GM21423 (cell line): Measurements from ENCODE around the gene RPL32.
"Not testable (repeated sequence)": the region's sequence is repeated elsewhere in the genome, so short reads cannot be mapped to it uniquely, and the experiment has no call there.

ENCODE experiments used
- ATAC-seq: cut with Tn5 transposase; IDR thresholded peaks from one replicate; pipeline ENCODE4 v1.9.1; 2021; ENCODE audit warnings: mild to moderate bottlenecking, moderate library complexity; ENCODE audit not compliant: unreplicated experiment

Gene RPL32

DNA sequence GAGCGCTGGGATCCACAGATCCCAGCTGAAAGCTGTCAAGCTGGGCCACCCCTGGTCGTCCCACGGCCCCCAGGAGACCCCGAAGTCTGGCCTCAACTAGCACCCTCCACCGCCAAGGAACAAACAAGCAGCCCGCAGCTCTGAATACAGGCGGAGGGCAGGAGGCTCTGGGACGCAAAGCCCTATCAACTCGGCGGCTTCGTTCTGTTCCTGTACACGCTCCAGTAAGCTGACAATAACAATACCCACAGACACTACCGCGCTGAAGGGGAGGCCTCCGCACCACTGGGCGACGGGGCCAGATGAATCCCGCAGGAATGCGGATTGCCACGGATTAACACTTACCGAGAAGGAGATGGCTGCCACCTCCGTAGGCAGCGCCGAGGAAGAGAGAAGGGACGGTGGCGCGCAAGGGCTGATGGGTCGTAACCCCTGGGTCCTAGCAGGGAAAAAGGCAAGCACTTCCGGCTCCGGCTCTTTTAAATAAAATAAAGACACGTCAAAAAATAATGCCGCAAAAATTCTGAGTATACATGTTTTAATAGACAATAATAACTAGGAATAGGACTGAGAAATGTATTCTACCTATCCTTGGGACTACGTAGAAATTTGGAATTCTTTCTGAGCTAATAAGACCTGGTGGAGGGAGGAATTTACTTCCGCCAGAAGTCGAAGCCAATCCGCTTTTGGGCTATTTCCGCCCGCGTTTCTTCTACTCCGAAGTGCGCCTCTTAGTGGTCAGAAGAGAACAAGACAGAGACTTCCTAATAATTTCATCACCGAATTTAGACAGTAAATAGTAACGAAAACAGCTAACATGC lies at the start of gene RPL32:
Gene RPL32, minus strand, starts transcription at position 417 of the 821 bp plus-strand sequence. CDS start 1,328 bp downstream, outside the sequence.
- peak; percentile 84 for ATAC-seq

DNA sequence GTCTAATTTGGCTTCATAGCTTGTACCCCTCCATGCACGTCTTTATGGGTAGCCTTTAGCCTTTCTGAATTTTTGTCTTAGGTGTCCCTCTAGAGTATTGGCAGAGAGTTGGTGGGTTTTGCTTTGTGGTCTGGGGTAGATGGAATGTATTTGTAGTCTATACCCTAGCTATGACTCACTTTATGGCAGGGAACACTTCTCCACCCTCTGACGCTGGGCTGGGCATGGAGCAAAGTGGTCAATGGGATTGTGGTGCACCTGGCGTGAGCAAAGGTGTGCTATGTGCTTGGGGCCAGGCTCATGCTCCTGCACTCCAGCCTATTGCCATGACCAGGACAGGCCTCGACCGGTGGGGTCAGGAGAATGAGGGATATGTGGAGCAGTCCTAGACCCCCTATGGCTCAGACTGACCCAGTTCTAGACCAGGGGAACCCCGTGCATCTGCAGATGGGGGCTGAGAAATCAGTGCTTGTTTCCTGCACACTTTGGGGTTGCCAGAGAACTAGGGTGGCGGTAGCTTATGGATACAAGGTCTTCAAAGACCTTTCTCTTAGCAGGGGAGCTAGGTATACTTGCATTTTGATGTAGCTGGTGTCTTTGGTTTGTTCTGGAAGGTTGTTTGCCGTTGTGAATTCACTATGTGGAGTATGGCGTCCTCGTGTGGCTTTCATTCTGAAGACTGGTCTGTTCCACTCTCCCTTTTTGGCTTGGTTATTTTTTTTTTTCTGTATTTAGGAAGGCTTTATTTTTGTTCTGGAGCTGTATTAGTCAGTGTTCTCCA lies 49.4 kb upstream of the RPL32 start:
- ATAC-seq: no peak

DNA sequence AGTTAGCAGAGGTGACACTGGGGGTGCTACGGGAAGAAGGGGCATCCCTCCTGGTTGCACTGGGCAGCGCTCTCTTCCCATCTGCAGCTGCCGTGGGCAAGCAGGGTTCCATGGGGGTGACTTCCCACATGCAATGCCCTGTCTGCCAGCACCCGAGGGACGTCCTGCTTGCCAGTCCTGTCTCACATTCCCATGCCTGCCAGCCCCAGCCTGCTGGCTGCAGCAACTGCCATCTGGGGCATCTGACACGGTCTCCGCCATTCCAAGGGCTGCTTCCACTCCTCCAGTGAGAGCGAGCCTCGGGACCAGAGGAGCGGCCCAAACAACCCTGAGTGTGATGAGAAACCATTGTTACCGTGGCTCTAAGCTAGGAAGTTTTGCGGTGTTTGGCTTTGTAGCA lies 45.4 kb upstream of the RPL32 start:
- no peak for ATAC-seq

DNA sequence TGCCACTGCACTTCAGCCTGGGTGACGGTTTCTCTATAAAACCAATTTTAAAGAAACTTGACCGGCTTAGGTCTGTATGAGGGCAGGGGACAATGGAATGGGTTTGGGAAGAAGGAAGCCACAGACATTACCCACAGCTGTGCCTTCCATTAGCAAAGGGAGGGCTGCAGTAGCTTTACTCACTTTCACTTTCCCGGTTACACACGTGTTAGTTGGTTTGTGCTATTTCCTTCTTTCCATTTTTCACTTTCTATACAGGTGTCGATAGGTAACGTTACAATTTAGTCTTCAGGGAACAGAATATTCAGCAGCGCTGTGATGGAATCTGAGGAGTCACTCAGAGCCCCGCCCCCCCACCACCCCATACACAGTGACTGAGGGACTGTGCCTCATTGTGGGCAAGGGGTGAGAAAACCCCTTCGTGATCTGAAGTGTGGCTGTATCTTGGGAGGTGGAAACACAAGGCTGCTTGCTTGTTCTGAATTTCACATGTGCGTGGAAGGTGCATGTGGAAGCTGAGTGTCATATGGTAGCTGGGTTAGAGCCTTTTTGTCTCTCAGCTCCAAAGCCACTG lies 44.8 kb upstream of the RPL32 start:
- peak; percentile 62 for ATAC-seq

DNA sequence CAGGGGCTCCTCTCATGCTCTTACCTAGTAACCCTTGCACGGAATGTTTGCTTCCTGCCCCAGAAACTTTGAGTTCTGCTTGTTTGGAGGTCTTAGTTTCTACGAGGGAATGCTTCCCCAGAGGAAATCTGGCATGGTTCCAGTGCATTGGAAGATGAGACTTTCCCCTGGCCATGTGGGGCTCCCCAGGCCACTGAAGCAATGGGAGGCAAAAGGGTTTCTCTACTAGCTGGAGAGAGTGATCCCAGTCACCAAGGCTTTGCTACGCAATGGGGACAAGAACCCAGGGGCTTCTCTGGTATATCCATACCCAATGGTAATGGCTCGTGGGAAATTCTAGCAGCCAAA lies 44.2 kb upstream of the RPL32 start:
- no peak for ATAC-seq

DNA sequence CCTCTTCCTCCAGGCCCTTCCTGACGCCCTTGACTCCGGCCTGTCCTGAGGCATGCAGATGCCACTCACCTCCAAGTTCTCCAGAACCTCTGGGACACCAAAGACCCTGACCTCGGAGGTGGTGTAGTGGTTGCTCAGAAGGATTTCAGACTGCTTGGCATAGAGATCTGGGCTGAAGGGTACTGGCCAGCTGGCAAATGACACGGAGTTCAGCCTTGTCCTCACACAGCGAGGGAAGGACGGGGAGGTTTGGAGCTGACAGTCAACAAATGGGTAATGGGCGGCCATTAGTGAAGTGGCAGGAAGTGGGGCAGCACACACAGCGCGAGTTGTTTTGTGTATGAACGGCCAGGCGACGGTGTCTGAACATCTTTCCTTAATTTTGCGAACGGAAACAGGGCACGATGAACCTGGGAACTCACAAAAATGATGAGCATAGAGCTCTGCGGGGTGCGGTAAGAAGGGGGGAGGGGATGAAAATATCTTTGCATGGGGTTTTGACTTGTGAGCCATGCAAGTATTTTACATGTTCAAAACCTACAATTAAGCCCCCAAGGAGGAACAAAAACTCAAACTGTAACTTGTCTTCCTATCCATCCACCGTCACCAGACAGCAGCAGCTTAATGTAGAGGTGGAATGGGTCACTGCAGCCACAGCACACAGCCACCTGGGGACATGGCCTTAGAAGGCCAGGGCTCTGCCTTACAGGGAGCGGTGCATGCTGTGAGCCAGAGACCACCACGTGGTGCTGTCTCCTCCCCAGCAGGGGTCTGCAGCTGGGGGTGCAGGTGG lies 43.6 kb upstream of the RPL32 start:
- ATAC-seq: no peak

DNA sequence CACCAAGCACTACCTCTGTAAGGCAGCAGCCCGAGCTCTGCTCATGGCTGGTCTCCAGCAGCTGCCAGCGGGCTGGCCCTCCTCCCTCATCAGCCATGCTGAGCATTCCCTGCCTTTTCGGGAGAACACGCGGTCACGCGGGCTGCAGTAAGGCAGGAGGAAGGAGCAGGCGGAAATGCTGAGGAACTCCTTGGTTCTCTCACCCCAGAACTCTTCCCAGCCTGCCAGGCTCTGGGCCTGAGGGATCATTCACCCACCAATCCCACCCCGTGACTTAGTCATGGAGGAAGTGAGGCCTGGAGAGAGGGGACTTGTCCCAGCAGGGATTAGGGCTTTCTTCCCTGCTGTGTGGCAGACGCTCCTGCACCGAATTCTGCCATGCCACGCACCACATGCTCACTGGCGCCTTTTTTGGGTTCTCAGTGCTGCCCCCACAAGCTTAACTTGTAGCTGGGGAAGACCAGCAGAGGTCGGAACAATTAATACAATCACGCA lies 42.9 kb upstream of the RPL32 start:
- no peak for ATAC-seq

DNA sequence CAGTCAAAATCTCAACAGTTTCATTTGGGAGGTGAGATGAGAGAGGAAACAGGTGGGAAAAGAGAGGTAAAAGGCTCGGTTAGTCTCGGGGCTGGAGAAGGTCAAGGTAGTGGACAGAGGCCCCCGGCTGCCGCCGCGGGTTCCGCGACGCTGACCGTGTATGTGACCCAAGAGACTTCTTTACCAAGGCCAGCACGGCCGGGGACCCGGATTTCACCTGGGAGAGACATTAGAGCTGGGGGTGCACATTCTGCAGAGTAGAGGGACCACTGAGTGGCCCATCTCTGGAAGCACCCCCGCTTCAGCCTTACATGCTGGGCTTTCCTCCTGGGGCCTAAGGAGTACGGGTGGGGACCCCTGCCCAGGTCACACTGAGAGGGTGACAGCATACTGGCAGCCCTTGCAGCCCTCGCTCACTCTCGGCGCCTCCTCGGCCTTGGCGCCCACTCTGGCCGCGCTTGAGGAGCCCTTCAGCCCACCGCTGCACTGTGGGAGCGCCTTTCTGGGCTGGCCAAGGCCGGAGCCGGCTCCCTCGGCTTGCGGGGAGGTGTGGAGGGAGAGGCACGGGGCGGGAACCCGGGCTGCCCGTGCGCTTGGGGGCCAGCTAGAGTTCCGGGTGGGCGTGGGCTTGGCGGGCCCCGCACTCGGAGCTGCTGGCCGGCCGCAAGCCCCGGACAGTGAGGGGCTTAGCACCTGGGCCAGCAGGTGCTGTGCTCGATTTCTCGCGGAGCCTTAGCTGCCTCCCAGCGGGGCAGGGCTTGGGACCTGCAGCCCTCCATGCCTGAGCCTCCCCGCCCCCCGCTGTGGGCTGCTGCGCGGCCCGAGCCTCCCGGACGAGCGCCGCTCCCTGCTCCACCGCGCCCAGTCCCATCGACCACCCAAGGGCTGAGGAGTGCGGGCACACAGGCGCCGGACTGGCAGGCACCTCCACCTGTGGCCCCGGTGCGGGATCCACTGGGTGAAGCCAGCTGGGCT lies 41.3 kb upstream of the RPL32 start:
- ATAC-seq: no peak

DNA sequence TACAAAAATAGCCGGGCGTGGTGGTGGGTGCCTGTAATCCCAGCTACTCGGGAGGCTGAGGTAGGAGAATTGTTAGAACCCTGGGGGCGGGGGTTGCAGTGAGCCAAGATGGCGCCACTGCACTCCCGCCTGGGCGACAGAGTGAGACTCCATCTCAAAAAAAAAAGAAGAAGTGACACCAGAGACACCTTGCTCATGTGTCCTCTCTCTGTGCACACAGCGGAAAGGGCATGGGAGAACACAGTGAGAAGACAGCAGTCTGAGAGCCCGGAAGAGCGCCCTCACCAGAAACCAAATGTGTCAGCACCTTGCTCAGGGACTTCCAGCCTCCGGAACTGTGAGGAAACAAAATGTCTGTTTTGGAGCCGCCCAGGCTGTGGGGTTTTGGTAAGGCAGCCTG lies 40.5 kb upstream of the RPL32 start:
- ATAC-seq: not testable (repeated sequence)

DNA sequence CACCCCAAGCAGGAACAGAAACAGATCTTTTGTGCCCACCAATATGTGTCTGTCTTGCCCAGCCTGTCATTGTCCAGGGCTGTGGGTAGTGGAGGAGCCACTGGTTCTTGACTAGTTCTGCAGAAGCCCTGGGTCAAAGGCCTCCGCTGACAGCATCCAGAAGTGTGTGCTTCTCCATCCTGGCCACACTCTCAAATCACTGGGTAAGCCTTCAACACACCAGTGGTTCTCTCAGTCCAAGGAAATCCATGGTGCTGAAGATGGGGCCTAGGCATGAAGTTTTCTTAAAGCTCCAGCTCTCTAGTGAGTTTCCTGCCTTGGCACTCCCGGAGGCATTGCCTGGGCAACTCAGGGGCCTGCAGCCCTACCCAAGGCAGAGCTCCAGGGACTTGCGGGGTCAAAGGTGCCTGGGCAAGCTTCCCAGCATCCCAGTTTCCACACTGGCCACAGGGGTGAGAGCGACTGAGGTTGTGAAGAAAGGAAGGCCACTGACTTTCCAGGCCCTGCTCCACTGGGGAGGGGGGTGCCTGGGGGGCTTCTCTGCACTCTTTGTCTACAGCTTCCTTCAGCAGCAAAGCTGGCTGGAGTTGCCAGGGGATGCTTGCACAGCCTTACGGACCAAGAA lies 37.9 kb upstream of the RPL32 start:
- ATAC-seq: no peak

DNA sequence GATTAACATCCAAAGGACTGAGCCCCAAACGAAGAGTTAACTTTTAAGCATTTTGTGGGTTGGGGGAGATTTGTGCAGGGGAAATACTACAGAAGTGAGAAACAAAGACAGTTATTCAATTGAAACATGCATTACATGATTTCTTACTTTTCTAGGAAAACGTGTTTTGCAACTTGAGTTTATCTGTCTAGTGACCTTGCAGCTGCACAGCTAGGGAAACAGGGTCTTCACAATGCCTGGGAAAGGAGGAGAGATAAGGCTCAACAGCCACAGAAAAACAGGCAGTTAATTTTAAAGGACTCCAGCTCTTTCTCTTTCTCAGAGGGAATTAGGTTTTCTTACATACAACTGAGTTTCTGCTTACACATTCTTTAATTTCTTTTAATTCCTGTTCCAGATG lies 37.4 kb upstream of the RPL32 start:
- not testable (repeated sequence) for ATAC-seq

DNA sequence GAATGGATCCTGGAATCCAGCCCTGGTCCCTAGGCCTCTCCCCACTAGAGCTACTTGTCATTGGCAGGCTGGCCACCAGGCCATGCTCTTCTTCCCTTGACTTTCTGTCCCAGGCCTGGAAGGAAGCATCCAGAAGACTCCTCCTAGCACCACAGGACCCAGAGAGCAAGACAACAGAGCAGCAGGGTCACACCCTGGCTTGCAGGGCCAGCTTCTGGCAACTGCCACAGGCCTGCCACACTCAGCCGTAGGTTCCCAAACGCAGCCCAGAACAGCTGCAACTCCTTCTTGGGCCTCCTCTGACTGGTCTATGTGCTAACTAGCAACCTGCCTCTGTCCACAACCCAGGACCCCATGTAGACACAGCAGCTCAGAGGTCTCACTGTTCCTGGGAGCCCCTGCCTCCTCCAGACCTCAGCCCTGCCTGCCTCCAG lies 36.8 kb upstream of the RPL32 start:
- ATAC-seq: no peak

DNA sequence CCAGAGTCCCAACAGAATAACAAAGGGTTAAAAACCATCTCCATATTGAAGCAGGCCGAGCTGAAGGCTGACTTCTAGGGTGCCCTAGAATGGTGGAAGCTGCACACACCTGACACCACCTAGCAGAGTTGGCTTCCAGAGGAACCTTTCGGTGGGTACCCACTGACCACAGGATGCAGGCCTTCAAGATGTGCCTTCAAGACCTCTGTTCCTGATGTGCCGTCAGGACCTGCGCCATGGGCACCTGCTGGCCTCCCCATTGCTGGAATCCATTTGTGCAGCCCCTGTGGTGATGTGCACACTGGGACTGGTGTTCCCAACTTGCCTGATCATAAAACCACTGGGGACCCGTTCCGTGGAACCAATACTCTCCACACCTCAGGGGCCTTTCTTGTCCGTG lies 35.7 kb upstream of the RPL32 start:
- no peak for ATAC-seq

DNA sequence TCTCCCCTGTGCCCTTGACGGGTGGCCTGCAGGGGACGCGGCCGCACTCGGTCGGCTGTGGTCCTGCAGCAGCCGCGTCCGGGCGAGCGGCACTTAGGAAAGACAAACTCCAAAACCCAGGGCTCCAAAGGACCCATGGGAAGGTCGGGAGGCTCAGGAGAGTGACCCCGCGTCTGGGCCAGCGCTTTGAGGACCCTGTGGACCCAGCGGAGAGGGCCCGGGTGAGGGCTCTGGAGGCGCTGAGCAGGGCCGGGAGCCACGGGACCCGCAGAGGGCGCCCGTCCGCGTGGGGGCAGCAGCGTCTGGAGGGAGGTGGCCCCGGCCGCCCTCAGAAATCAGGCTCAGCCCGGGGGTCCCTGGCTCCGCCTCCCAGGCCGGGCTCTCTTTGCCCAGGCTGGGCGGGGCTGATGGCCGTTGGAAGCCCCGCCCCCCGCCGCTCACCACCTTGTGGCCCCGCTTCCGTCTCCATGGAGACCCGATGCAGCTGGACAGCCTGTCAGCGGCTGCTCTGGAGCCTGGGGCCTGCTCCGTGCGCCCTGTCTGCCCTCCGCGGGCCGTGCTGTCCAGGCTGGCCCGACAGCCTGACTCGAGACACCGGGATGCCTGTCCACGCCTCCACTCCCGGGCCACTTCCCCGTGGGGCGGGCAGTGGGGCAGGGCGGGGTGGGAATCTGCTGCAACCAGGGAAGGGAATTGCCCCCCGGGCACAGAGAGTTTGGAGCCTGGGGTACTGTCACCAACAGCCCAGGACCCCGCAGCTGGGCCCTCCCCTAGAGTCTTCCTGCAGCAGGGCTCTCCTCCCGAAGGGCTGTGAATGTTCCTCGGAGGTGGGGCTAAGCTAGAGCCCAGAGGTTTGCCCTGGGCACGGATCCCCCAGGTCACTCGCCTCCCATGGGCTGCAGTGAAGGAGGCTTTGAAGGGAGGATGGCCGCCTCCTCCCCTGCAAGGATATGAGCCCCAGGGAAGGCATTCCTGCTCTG lies 34.8 kb upstream of the RPL32 start:
- no peak for ATAC-seq

DNA sequence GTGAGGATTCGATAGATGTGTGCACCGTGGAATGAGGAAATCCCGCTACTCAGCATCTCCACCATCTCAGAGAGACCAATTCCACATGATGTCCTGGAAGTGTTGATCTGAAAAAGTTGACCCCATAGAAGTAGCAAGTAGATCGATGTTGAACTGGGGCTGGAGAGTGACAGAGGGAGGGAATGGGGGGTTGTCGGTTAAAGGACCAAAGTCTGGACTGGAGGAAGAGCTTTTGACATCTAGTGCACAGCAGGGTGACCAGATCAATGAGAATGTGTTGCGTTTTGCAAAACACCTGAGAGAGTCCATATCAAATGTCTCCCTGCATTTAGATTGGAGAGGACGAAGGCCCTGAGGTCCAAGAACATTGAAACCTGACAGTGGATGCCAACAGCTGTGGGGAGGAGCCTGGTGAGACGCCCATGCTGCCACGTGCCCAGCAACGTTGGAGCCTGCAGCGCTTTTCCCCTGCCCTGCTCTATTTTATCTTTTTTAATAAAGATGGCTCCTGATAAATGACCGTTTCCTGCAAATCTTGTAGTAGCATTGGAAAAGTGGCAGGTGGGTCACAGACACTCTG lies 30.1 kb upstream of the RPL32 start:
- ATAC-seq: no peak

DNA sequence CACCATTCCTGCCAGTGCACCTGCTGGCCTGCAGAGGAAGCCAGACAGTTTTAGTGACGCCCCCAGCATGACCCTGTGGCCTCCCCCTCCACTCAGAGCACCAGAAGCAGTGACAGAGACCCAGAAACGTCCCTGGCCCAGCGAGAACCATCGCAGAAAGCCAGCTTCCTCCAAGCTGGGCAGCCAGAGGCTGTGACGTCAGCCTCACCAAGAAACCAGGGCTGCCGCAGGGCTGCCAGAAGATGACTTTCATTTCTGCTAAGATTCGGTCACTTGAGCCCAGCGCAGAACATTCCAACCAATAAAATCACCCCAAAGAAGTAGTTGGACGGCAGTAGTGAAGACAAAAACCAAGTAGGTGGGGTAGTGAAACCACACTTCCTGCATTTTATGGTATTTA lies 29.6 kb upstream of the RPL32 start:
- ATAC-seq: no peak

DNA sequence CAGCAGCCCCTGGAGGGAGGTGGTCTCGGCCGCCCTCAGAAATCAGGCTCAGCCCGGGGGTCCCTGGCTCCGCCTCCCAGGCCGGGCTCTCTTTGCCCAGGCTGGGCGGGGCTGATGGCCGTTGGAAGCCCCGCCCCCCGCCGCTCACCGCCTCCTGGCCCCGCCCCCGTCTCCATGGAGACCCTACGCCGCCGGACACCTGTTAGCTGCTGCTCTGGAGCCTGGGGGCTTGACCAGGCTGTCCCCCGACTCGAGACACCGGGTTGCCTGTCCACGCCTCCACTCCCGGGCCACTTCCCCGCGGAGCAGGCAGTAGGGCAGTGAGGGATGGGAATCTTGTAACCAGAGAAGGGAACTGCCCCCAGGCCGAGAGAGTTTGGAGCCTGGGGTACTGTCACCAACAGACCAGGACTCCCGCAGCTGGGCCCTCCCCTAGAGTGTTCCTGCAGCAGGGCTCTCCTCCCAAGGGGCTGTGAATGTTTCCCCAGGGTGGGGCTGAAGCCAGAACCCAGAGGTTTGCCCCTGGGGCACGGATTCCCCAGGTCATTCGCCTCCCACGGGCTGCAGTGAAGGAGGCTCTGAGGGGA lies 27.8 kb upstream of the RPL32 start:
- ATAC-seq: peak; percentile 56
